Activated naive CD4-positive, alpha-beta T cell treated with anti-CD3 and anti-CD28 coated beads, Interleukin-2, amount 50 U/mL, for 24 hours (primary cell): ENCODE measurements around the gene BRD3.

ENCODE experiments used
- H3K27ac Mint-ChIP-seq: one replicate; pipeline ENCODE4 v1.8.0; 2021; ENCODE audit warnings: mild to moderate bottlenecking, mixed read lengths
- H3K27me3 Mint-ChIP-seq: one replicate; pipeline ENCODE4 v1.8.0; 2021; ENCODE audit warnings: mixed read lengths
- H3K36me3 Mint-ChIP-seq: one replicate; pipeline ENCODE4 v1.8.0; 2021; ENCODE audit warnings: mixed read lengths
- H3K4me1 Mint-ChIP-seq: one replicate; pipeline ENCODE4 v1.8.0; 2021; ENCODE audit warnings: mixed read lengths
- H3K4me3 Mint-ChIP-seq: one replicate; pipeline ENCODE4 v1.8.0; 2021; ENCODE audit warnings: mild to moderate bottlenecking, mixed read lengths
- H3K9me3 Mint-ChIP-seq: one replicate; pipeline ENCODE4 v1.8.0; 2021; ENCODE audit warnings: mixed read lengths

Gene BRD3

DNA sequence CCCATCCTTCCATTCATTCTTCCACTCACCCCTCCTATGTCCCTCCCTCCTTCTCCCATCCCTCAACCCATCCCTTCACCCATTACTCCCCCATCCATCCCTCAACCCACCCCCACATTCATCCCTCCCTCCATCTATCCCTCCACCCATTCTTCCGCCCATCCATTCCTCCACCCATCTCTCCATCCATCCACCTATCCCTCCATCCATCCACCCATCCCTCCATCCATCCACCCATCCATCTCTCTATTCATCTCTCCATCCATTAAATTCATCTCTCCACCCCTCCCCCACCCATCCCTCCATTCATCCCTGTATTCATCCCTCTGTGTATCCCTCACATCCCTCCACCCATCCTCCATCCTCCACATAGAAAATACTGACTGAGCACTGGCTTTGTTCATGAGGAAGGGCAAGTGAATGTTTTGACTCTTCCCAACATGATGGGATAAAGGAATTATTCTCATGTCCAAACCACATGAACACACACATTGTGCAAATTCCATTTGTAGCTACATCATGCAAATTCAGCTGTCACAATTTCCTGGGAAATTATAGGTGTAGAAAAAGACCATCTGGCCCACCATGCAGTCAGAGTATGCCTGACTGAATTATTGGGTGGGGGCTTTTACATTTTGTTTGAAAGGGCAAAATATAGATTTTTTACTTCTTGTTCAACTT lies 68.8 kb downstream of the BRD3 start:
- Mint-ChIP-seq H3K36me3 (no peaks in the 10 kb centered on the region), H3K27ac (no peak overlapping the region), H3K9me3 (no peaks in the 10 kb centered on the region), H3K4me3 (no peak overlapping the region), H3K27me3 (no peaks in the 10 kb centered on the region), H3K4me1 (peaks cover 3% of the 10 kb centered on the region)

DNA sequence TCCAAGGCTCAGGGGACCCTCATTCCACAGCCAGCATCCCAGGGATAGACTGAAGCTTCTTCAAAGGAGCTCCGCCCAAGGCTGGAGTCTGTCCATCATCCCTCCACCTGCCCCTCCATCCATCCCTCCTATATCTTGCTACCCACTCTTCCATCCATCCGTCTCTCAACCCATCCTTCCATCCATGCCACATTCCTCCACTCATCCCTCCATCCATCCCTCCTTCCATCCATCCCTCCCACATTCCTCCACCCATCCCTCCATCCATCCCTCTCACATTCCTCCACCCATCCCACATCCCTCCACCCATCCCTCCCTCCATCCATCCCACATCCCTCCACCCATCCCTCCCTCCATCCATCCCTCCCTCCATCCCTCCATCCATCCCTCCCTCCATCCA lies 70.2 kb downstream of the BRD3 start:
- H3K27me3 Mint-ChIP-seq, result no peaks in the 10 kb centered on the region
- H3K27ac Mint-ChIP-seq, result no peak overlapping the region
- no peaks in the 10 kb centered on the region for H3K36me3 Mint-ChIP-seq
- no peaks in the 10 kb centered on the region for H3K9me3 Mint-ChIP-seq
- peaks cover 3% of the 10 kb centered on the region for H3K4me1 Mint-ChIP-seq
- H3K4me3 Mint-ChIP-seq, result no peak overlapping the region

DNA sequence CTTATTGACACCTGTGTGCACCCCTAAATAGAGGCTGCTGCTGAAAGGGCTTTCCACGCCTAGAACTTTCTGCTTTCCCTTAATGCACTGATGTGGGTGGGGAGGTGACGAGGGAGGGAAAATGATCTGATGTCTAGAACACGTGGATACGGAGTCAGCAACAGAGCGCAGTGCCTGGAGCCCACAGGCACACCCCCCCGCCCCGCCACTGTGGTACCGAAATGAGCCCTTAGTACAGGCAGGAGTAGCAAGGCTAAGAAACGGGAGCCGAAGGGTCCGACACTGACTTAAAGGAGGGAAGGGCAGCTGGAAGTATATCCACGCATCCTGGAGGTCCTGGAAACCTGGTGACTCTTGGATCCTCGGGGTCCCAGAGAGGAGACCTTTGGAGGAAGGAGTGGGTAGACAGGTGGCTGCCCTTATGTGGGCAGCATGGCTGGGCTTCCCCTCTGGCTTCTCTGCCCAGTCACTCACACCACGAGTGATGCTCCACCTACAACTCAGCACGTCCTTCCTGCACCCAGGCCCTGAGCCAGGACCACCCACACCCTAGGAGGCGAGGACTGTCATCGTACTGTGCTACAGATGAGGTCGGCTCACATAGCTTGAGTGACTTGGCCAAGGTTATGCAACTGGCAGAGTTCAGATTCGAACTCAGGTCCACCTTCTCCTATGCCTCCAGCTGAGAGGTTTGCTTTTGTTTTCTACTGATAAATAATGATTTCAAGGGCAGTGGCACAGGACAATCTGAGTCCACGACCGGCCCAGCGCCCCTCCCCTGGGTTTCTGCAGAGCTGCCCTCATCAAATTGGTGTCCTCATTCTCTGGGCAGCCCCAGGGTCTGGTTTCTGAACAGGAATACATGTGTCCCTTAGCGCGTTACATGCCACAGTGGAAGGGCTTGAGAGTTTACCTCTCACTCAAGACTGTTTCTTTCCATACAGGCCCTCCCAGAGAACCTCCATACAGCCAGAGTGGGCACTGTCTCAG lies 71.0 kb downstream of the BRD3 start:
- H3K4me3 Mint-ChIP-seq, result no peak overlapping the region
- H3K36me3 Mint-ChIP-seq, result no peaks in the 10 kb centered on the region
- H3K27ac Mint-ChIP-seq, result peak overlapping the region; percentile 24
- H3K27me3 Mint-ChIP-seq, result no peaks in the 10 kb centered on the region
- no peaks in the 10 kb centered on the region for H3K9me3 Mint-ChIP-seq
- peaks cover 3% of the 10 kb centered on the region for H3K4me1 Mint-ChIP-seq

DNA sequence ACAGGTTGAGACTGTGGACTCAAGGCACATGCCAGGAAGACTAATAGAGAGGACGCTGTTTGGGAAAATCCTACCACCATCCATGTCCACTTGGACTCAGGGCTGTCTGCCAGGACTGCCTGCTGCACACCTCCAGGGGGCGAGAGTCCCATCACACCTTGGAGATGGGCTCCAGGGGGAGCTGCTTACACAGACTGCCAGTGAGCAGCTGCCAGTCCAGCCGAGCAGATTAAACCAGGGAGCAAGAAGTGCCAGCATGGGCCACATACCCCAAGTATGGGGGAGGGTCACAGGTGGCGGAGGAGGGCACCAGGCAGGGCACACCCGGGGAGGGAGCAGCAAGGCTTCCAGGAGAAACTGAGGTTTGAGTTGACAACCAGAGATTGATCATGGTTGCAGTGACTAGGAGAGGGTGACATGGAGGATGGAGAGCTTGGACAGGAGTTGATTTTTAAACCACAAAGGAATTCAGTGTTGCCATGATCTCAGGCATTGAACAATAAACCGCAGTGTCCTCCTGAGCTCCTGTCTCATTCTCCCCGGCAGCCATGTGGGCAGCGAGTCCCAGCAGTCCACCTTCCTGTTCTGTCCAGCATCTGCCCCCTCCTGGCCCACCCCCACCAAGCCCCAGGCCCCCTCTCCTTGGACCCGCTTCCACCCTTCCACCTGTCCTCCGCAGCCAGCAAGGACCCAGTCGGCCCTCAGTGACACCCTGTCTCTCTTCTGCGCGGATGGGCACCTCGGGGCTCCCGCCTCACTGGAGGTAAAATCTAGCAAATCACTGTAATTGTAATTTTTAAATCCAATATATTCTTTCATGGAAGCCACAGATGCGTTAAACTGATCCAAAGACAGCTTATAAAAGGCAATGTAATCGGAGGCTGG lies 72.6 kb downstream of the BRD3 start:
- Mint-ChIP-seq H3K9me3 (no peaks in the 10 kb centered on the region), H3K4me1 (peaks cover 3% of the 10 kb centered on the region), H3K36me3 (no peaks in the 10 kb centered on the region), H3K27ac (no peak overlapping the region), H3K4me3 (no peak overlapping the region), H3K27me3 (peaks cover 2% of the 10 kb centered on the region)

DNA sequence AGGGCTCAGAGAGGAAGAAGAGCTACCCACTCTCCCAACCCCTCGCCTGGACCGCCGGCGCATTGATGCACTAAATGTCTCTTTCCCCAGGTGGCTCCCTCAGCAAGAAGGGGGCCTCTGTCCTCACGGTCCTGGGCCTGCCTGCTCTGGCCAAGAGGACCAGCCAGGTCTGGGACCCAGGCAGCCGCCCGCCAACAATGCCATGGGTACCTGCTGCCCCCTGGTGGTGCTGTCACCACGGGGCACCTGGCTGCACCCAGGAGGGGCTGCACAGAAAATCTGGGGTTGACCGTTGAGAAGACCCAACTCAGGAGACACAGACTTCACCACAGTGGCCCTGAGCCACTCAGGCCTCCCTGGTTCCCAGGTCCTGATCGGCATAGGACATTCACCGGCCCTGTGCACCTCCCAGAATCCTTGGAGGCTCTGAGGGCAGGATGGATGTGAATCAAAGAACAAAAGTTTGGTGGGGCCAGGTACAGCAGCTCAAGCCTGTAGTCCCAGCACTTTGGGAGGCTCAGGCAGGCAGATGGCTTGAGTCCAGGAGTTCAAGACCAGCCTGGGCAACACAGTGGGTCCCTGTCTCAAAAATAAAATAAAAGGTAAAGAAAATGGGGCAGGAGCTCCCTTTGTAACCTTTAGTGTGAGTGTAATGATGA lies 73.3 kb downstream of the BRD3 start:
- Mint-ChIP-seq H3K27ac (no peak overlapping the region), H3K27me3 (peaks cover 2% of the 10 kb centered on the region), H3K36me3 (no peaks in the 10 kb centered on the region), H3K4me3 (peak overlapping the region; percentile 72), H3K9me3 (no peaks in the 10 kb centered on the region), H3K4me1 (peaks cover 3% of the 10 kb centered on the region)

DNA sequence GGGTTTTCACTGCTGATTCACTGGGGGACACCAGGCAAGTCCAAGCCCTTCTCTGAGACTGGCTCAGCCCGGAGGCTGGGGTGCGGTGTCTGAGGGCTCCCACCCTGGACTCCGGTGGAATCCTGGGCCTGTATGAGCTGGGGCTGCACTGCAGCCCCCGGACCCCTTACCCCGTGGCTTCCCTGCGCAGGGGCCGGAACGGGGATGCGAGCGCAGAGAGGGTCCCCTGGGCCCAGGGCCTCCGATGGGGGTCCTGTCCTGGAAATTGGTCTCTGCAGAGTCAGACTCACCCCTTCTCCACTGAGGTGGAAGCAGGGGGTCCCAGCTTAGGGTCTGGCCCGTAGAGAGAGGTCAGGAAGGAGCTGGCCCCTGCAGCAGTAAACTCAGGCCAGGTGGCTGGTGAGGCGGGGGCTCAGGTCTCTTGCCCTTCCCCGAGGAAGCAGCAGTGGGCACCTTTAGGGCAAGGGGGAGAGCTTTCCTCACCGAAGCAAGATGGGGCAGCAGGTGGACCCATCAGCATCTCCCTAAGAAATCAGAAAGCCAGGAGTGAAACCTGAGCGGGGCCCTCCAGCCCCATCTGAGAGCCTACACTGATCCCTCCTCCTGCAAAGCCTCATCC lies 74.1 kb downstream of the BRD3 start:
- peaks cover 3% of the 10 kb centered on the region for H3K4me1 Mint-ChIP-seq
- no peaks in the 10 kb centered on the region for H3K9me3 Mint-ChIP-seq
- H3K27ac Mint-ChIP-seq, result no peak overlapping the region
- peaks cover 2% of the 10 kb centered on the region for H3K27me3 Mint-ChIP-seq
- no peaks in the 10 kb centered on the region for H3K36me3 Mint-ChIP-seq
- peak overlapping the region; percentile 73 for H3K4me3 Mint-ChIP-seq

DNA sequence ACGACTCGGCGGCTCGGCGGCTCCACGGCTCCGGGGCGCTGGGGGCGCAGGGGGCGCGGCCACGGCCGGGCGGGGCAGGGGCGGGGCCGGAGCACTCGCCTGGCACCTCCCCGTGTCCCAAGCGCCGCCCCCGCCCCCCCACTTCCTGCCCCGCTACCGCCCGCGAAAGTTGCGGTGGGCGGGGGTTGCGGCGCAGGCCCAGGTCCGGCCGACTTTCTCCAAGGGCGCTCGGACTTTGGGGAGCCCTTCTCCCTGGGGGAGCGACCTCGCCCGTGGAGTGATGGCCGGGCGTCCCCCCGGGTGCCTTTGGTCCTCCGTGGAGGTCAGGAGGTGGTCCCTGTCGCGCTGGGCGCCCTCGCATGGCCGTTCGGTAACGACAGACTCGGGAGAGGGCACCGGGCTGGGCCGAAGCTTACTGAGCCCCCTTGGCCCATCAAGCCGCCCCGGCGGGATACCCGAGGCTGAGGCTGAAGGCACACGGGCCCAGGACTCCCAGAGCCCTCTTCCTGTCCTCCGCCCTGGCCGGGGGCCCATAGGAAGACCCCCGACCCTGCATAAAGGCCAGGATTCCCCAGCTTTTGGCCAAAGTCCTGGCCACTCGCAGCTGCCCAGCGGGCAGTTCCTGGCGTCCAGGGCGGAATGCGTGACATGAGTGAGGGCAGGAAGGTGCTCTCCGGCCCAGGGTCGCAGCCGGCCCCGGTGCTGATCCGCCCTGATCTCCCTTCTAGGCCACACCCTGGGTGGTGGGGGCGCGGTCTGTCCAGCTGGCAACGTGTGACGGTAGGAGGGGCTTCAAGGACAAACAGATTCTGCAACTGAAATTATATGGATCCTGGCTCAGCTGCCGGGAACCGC lies 74.8 kb downstream of the BRD3 start:
- Mint-ChIP-seq H3K4me1 (peaks cover 3% of the 10 kb centered on the region), H3K36me3 (no peaks in the 10 kb centered on the region), H3K27ac (no peak overlapping the region), H3K4me3 (peak overlapping the region; percentile 73), H3K27me3 (peaks cover 2% of the 10 kb centered on the region), H3K9me3 (no peaks in the 10 kb centered on the region)

DNA sequence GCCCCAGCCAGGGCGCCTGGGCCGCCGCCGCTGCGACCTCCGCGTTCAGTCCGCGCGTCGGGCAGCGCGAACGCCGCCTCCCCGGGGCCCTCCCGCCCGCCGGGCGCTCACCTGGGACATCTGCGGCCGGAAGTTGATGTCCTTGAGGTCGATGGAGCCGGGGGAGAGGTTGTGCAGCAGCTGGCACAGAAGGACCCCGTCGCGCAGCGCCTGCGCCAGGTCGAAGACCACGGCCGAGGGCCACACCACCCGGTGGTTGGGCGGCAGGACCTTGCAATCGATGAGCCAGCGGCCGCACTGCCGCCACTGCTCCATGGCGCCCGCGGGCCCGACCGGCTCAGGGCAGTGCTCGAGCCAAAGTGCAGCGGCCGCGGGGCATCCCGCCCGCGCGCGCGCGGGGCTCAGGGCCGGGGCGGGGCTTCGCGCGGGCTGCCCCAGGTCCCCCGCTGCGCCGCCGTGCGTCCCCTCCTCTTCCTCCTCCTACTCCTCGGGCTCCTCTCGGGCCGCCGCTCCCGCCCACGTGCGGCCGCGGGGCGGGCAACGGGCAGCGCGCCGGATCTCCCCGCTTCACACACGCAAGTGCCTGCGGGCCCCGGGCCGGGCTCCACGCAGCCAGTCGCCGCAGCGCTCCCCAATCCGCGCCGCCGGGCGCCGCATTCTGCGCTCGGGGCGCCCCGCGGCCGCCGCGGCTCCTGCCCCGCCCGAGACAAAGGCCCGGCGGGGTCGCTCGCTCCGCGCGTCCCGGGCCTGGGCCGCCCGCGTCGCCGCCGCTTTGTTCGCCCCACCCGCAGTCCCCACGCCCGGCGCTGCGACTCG lies 75.7 kb downstream of the BRD3 start, which contains the start of gene VAV2:
TSS of gene VAV2 (minus strand) at position 361 of the 816 bp plus-strand sequence. CDS start at position 315, 46 bp downstream.
- peak within 1 kb of the TSS; percentile 73 for H3K4me3 Mint-ChIP-seq
- peaks cover 3% of the 10 kb centered on the region for H3K4me1 Mint-ChIP-seq
- no peak within 1 kb of the TSS for H3K27ac Mint-ChIP-seq
- no peaks in the 10 kb centered on the region for H3K36me3 Mint-ChIP-seq
- H3K9me3 Mint-ChIP-seq, result no peaks in the 10 kb centered on the region
- peaks cover 2% of the 10 kb centered on the region for H3K27me3 Mint-ChIP-seq

DNA sequence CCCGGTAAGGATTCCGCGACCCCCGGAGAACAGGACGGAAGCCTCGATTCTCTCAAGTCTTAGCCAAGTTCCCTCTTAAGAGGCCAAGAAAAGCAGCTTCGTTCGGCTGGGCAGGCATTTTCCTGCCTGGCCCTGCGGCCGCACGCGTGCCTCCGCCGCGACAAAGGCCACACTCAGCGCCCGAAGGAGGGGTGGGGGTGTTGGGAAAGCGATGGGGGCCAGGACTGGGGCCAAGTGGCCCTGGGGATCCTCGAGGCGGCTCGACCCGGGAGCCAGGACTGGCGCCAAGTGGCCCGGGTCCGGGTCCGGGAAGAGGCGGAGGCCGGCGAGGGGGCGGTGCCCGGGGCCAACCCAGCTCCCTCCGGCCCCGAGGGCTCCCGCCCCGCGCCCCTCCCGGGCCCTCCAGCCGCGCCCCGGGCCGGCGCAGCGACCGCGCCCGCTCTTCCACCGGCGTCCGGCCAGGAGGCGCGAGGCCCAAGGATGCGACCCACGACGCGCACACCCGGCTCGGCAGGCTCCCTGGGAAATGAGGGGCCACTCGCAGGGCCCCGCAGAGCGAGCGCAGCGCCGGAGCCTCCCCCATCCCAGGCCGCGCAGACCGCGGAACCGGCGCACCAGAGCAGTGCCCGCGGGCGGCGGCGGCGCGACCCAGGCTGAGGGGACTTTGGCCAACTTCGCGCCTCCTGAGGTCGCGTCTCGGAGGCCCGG lies 76.5 kb downstream of the BRD3 start:
- no peak overlapping the region for H3K4me3 Mint-ChIP-seq
- H3K36me3 Mint-ChIP-seq, result no peaks in the 10 kb centered on the region
- no peak overlapping the region for H3K27ac Mint-ChIP-seq
- no peaks in the 10 kb centered on the region for H3K9me3 Mint-ChIP-seq
- H3K4me1 Mint-ChIP-seq, result peaks cover 3% of the 10 kb centered on the region
- H3K27me3 Mint-ChIP-seq, result peaks cover 2% of the 10 kb centered on the region

DNA sequence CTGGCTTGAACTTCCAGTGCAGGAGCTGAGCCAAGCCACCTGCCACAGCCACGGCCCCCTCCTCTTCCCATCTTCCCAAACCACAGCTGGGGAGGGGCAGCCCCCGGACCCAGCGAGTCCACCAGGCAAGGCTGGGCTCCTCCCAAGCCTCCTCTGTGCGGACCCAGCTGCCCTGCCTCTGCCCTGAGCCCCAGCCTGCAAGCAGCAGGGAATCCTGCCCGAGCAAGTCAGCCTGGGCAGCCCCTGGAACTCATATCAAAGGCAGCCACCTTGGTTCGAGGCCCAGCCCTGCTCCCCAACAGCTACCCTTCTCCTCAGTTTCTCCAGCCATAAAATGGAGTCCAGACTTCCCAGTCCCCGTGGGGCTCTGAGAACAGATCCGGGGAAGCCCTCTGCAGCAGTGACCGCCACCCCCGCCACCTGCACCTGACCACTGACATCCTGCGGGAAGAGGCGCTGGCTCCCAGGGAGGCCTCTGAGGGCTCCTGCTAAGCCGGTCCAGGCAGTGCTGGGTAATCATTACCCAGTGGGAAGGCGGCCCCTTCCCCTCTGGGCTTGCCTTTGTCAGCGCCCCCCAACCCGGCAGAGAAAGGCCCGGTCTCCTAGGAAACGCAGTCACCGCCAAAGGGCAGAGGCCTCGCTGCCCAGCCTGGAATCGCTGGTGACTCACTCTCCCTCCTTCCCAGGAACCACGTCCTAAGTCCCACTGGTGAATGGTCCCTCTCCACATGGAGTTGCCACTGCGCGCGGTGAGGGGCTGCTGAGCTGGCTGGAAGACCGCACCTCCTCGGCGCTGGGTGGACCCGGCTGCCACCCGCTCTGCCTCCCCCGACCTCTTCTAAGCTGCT lies 77.2 kb downstream of the BRD3 start:
- Mint-ChIP-seq H3K27ac (no peak overlapping the region), H3K4me1 (peaks cover 3% of the 10 kb centered on the region), H3K9me3 (no peaks in the 10 kb centered on the region)

DNA sequence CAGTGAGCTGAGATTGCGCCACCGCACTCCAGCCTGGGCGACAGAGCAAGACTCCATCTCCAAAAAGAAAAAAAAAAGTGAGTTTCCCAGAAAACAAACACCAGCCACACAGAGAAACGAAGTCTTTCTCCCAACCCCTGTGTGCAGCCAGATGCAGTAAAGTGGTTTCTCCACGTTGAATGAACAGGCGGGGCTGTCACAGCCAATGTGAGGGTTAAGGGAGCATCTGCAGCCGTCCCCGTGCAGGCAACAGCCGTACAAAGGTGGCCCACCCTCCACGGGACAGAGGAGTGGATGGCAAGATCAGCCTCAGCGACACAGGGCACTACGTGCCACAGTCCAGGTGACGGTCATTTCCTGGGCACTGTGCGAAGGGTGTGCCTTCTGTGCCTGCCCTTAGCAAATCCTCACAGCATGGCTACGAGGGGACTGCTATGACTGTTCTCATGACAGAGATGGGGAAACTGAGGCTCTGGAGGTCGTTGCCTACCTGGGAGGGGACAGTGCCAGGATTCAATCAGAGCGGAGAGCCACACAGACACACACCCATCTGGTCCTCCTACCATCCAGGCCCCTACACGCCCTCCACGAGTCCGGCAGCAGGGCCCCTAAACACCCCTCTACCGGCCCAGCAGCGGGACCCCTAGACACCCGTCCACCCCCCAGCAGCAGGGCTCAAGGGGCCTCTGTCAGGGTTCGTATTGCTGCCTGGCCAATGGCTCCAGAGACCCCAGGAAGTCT lies 78.0 kb downstream of the BRD3 start:
- H3K36me3 Mint-ChIP-seq, result no peaks in the 10 kb centered on the region
- no peak overlapping the region for H3K27ac Mint-ChIP-seq
- peaks cover 2% of the 10 kb centered on the region for H3K27me3 Mint-ChIP-seq
- no peaks in the 10 kb centered on the region for H3K9me3 Mint-ChIP-seq
- peaks cover 3% of the 10 kb centered on the region for H3K4me1 Mint-ChIP-seq
- H3K4me3 Mint-ChIP-seq, result no peak overlapping the region

More for the DNA sequence above, 77.2 kb downstream of the BRD3 start:
- no peak overlapping the region for H3K4me3 Mint-ChIP-seq
- H3K27me3 Mint-ChIP-seq, result peaks cover 2% of the 10 kb centered on the region
- no peaks in the 10 kb centered on the region for H3K36me3 Mint-ChIP-seq
